Loucy (cell line): Measurements from ENCODE around the gene ENKD1.

Experiments used
- H2AFZ ChIP-seq: fragments of 200-600 bp; sonication (generic); 2 replicates; pipeline ENCODE4 v1.6.0; 2016; ENCODE audit warnings: antibody characterized with exemption, mild to moderate bottlenecking, low read length, moderate library complexity
- H3F3A ChIP-seq: fragments of 200-600 bp; 2 replicates; pipeline ENCODE4 v1.6.0; 2016; ENCODE audit warnings: antibody characterized with exemption, low read depth, mild to moderate bottlenecking
- H3K27me3 ChIP-seq: fragments of 200-600 bp; sonication (generic); 2 replicates; pipeline ENCODE4 v1.6.1; 2014; ENCODE audit warnings: low read length, mild to moderate bottlenecking; ENCODE audit not compliant: insufficient read depth, poor library complexity, severe bottlenecking
- H3K36me3 ChIP-seq: fragments of 200-600 bp; sonication (generic); 2 replicates; pipeline ENCODE4 v1.6.1; 2016; ENCODE audit warnings: low read length; ENCODE audit not compliant: insufficient read depth
- H3K4me1 ChIP-seq: fragments of 200-600 bp; sonication (generic); 2 replicates; pipeline ENCODE4 v1.5.1; 2014; ENCODE audit warnings: low read length, mild to moderate bottlenecking; ENCODE audit not compliant: insufficient read depth, poor library complexity, severe bottlenecking
- H3K4me2 ChIP-seq: fragments of 200-600 bp; sonication (generic); 2 replicates; pipeline ENCODE4 v1.6.0; 2014; ENCODE audit warnings: antibody characterized with exemption, low read length, low read depth, mild to moderate bottlenecking; ENCODE audit not compliant: poor library complexity, severe bottlenecking
- H3K4me3 ChIP-seq: fragments of 200-600 bp; sonication (generic); 2 replicates; pipeline ENCODE4 v1.5.1; 2014; ENCODE audit warnings: low read length, mild to moderate bottlenecking, mixed read lengths; ENCODE audit not compliant: poor library complexity, severe bottlenecking
- H3K79me2 ChIP-seq: fragments of 200-600 bp; sonication (generic); 2 replicates; pipeline ENCODE4 v1.6.1; 2014; ENCODE audit warnings: low read length; ENCODE audit not compliant: insufficient read depth
- H3K9ac ChIP-seq: fragments of 200-600 bp; sonication (generic); 2 replicates; pipeline ENCODE4 v1.6.0; 2014; ENCODE audit warnings: mild to moderate bottlenecking, low read depth, low read length, moderate library complexity; ENCODE audit not compliant: poor library complexity, severe bottlenecking
- H3K9me2 ChIP-seq: fragments of 200-600 bp; sonication (generic); replicated peaks from 2 replicates; pipeline ENCODE4 v1.6.1; 2016; ENCODE audit warnings: low read depth, low read length, mixed read lengths
- H3K9me3 ChIP-seq: fragments of 200-600 bp; sonication (generic); 2 replicates; pipeline ENCODE4 v1.6.1; 2014; ENCODE audit warnings: mild to moderate bottlenecking, antibody characterized with exemption, low read length, low read depth; ENCODE audit not compliant: insufficient read depth
- H4K20me1 ChIP-seq: fragments of 200-600 bp; sonication (generic); 2 replicates; pipeline ENCODE4 v1.6.0; 2014; ENCODE audit warnings: antibody characterized with exemption, low read length, mild to moderate bottlenecking; ENCODE audit not compliant: insufficient read depth, poor library complexity, severe bottlenecking
- CTCF ChIP-seq: fragments of 200-600 bp; sonication (generic); conservative IDR thresholded peaks from 2 replicates; pipeline ENCODE4 v1.5.1; 2014; ENCODE audit warnings: mild to moderate bottlenecking, antibody characterized with exemption, low read length
- EZH2phosphoT487 ChIP-seq: fragments of 200-600 bp; IDR thresholded peaks from 2 replicates; pipeline ENCODE4 v1.6.1; 2018; ENCODE audit warnings: antibody characterized with exemption, mild to moderate bottlenecking, moderate library complexity, borderline replicate concordance

The ENKD1 gene

GRCh38 chr16:67673712-67674580 is 7.4 kb upstream of the ENKD1 start:
- no peaks in the 10 kb centered on the region for H3K79me2 ChIP-seq
- no peaks in the 10 kb centered on the region for H3F3A ChIP-seq
- no peaks in the 10 kb centered on the region for H3K9me3 ChIP-seq
- H3K9me2 ChIP-seq, result no peaks in the 10 kb centered on the region
- H3K9ac ChIP-seq, result no peak overlapping the region
- no peak overlapping the region for H3K4me3 ChIP-seq
- no peak overlapping the region for H2AFZ ChIP-seq
- H4K20me1 ChIP-seq, result no peaks in the 10 kb centered on the region
- no peak overlapping the region for H3K4me2 ChIP-seq
- H3K36me3 ChIP-seq, result no peaks in the 10 kb centered on the region; the same call in 1 of the 2 replicates
- TF ChIP-seq CTCF (no peak), EZH2phosphoT487 (no peak)
- no peaks in the 10 kb centered on the region for H3K27me3 ChIP-seq
- no peaks in the 10 kb centered on the region for H3K4me1 ChIP-seq

GRCh38 chr16:67672739-67673662 is 6.5 kb upstream of the ENKD1 start:
- H3K27me3 ChIP-seq, result no peaks in the 10 kb centered on the region
- H3K4me2 ChIP-seq, result no peak overlapping the region
- no peak for TF ChIP-seq EZH2phosphoT487
- peak; percentile 87 for TF ChIP-seq CTCF
- H2AFZ ChIP-seq, result no peak overlapping the region
- H3K9me2 ChIP-seq, result no peaks in the 10 kb centered on the region
- H3F3A ChIP-seq, result no peaks in the 10 kb centered on the region
- H3K9ac ChIP-seq, result no peak overlapping the region
- H3K4me3 ChIP-seq, result no peak overlapping the region
- no peaks in the 10 kb centered on the region for H3K9me3 ChIP-seq
- peaks cover 7% of the 10 kb centered on the region for H3K4me1 ChIP-seq
- H4K20me1 ChIP-seq, result no peaks in the 10 kb centered on the region
- H3K79me2 ChIP-seq, result no peaks in the 10 kb centered on the region
- no peaks in the 10 kb centered on the region; the same call in 1 of the 2 replicates for H3K36me3 ChIP-seq

- H3K4me2 ChIP-seq, result no peak overlapping the region
- no peaks in the 10 kb centered on the region for H3K79me2 ChIP-seq
- H2AFZ ChIP-seq, result no peak overlapping the region
- TF ChIP-seq CTCF (no peak), EZH2phosphoT487 (no peak)
- no peaks in the 10 kb centered on the region for H3K27me3 ChIP-seq
- no peaks in the 10 kb centered on the region for H4K20me1 ChIP-seq
- H3K36me3 ChIP-seq, result no peaks in the 10 kb centered on the region; the same call in 1 of the 2 replicates
- H3K4me3 ChIP-seq, result no peak overlapping the region
- no peaks in the 10 kb centered on the region for H3F3A ChIP-seq
- H3K9ac ChIP-seq, result no peak overlapping the region
- H3K9me3 ChIP-seq, result no peaks in the 10 kb centered on the region
- peaks cover 12% of the 10 kb centered on the region for H3K4me1 ChIP-seq
- no peaks in the 10 kb centered on the region for H3K9me2 ChIP-seq
These were observed 5.8 kb upstream of the ENKD1 start for GRCh38 chr16:67672306-67672705.
